Small intestine (tissue), 7 donors: Measurements from ENCODE around the gene ADCY4. TPM values are rescaled to one million over a fixed set of nuclear protein-coding genes. Genes with fewer than 3 reads are reported as not detected.

ENCODE experiments used
- DNase-seq, 2 donors: peaks; one replicate each; pipeline versions ENCODE4 v3.0.0 to v3.0.0-alpha.2; 2013
- FAIRE-seq: peaks from 2 replicates; lab custom pipeline; 2012; peaks lifted over from hg19 to GRCh38; lab: Jason Lieb, UNC
- H3K27ac ChIP-seq, 3 donors: one replicate each; pipeline ENCODE4 v1.5.1; 2013; ENCODE audit warnings: low read length in 2 of 3, mild to moderate bottlenecking in 2 of 3, control low read depth in 1 of 3, inconsistent platforms in 1 of 3, low read depth in 1 of 3, moderate library complexity in 1 of 3
- H3K27me3 ChIP-seq, 3 donors: one replicate each; pipeline ENCODE4 v1.6.1; 2013; ENCODE audit warnings: low read length in 3 of 3, inconsistent platforms in 1 of 3; ENCODE audit not compliant: control insufficient read depth in 3 of 3, insufficient read depth in 3 of 3
- H3K36me3 ChIP-seq, 3 donors: one replicate each; pipeline ENCODE4 v1.6.1; 2013; ENCODE audit warnings: low read length in 3 of 3, inconsistent platforms in 1 of 3, low read depth in 1 of 3, mild to moderate bottlenecking in 1 of 3, moderate library complexity in 1 of 3; ENCODE audit not compliant: control insufficient read depth in 3 of 3, insufficient read depth in 2 of 3
- H3K4me1 ChIP-seq, 3 donors: one replicate each; pipeline ENCODE4 v1.6.1; 2013; ENCODE audit warnings: low read length in 2 of 3, inconsistent platforms in 1 of 3, low read depth in 1 of 3, mild to moderate bottlenecking in 1 of 3, moderate library complexity in 1 of 3; ENCODE audit not compliant: control insufficient read depth in 3 of 3, insufficient read depth in 2 of 3
- H3K4me3 ChIP-seq, 3 donors: one replicate each; pipeline ENCODE4 v1.5.1; 2013; ENCODE audit warnings: low read length in 3 of 3, control low read depth in 1 of 3, inconsistent platforms in 1 of 3, low read depth in 1 of 3, mild to moderate bottlenecking in 1 of 3, moderate library complexity in 1 of 3
- H3K9me3 ChIP-seq, 2 donors: one replicate each; pipeline ENCODE4 v1.6.1; 2013; ENCODE audit warnings: low read depth in 1 of 2, low read length in 1 of 2; ENCODE audit not compliant: control insufficient read depth in 2 of 2, insufficient read depth in 1 of 2
- WGBS, 3 donors: extraction: QIAGEN DNeasy Blood & Tissue Kit; methylation state at CpG; one replicate each; pipeline ENCODE4 v1.1.7; 2013; 5-methylcytosine and 5-hydroxymethylcytosine counted together
- polyA plus RNA-seq, 4 donors: library from polyadenylated mRNA; stranded (reverse) in 3 of 4; unstranded in 1 of 4; fragments of 200-250 nt in 3 of 4; fragments of 120-200 nt in 1 of 4; gene quantifications; one replicate each; pipeline versions ENCODE4 v1.2.1 to v1.2.3, GENCODE V29; 2013
- donor health status: healthy with polysubstance abuse.
- donor health status: control.
- donor health status: control.
- donor health status: Bipolar disorder and iron deficiency.
- donor health status: healthy.

Gene ADCY4
- polyA plus RNA-seq, 4 donors, result 3.4 to 16.4 (median 6.1) TPM

DNA sequence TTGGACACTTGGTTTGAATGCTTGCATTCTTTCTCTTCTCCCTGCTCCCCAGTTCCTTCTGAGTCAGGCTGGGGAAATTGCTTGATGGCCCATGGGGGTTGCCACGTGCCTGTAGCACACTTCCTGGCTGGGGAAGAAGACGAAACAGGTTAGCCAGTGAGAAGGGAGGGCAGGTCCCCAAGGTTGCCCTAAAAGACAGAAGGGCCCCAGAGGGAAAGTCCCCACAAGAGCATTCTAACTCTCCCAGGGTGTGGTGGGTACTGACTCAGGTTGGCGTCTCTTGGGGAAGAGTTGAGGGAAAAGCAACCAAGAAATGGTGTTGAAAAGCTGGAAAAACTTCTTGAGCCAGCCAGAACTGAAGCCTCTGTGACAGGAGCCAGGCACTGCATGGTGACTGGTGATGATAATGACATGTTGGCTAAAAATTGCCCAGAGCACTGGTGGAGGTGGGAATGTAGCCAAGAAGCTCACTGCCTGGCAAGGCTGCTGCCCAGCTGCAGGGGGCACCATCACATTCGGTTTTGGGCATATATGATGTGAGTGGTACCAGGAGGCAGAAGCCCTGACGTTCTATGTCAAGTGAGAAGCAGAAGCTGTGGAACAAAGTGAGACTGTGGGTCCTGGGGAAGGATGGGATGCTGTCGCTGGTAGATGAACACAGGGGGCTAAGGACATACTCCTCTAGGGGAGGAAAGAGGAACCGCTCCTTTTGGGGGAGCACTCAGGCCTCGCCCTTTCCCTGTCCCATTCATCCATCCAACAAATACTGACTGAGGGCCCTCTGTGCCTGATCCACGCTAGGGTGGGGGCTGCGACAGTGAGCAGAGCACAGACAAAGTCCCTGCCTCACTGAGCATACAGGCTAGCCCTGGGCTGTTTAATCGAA lies 55.3 kb downstream of the ADCY4 start:
- Histone ChIP-seq H3K27ac (no peak overlapping the region), H3K4me3 (no peak overlapping the region), H3K36me3 (peaks cover 0 to 7% (median 0%) of the 10 kb centered on the region in 3 donors), H3K4me1 (no peaks in the 10 kb centered on the region), H3K27me3 (no peaks in the 10 kb centered on the region), H3K9me3 (no peaks in the 10 kb centered on the region)
- FAIRE-seq, result no peak
- no peak for DNase-seq
- WGBS, 3 donors, result 67 to 77% (median 73%) methylated on average over 11 of the region's 11 CpGs

DNA sequence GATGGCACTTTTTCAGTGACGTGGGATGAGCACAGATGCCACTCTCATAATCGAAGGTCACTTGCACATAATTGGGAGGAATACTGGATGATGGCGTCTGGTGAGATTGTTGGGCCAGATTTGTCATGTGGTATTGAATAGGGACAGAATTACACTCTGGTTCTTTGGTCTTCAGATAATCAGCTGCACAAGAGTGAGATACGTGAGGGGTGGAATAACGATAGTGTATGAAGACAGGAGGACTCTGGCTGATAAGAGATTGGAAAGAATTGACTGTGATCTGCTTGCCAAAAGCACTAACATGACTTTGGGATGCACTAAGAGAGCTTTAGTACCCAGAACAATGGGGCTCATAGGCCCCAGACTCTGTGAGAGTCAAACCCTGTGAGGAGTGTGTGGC lies 56.4 kb downstream of the ADCY4 start:
- Histone ChIP-seq H3K36me3 (peaks cover 0 to 9% (median 0%) of the 10 kb centered on the region in 3 donors), H3K4me3 (no peak overlapping the region), H3K27me3 (no peaks in the 10 kb centered on the region), H3K27ac (no peak overlapping the region), H3K9me3 (no peaks in the 10 kb centered on the region), H3K4me1 (peaks cover 0 to 2% (median 2%) of the 10 kb centered on the region in 3 donors)
- FAIRE-seq (no peak), DNase-seq (no peak)
- 91% methylated on average over 5 of the region's 5 CpGs for WGBS, 3 donors

DNA sequence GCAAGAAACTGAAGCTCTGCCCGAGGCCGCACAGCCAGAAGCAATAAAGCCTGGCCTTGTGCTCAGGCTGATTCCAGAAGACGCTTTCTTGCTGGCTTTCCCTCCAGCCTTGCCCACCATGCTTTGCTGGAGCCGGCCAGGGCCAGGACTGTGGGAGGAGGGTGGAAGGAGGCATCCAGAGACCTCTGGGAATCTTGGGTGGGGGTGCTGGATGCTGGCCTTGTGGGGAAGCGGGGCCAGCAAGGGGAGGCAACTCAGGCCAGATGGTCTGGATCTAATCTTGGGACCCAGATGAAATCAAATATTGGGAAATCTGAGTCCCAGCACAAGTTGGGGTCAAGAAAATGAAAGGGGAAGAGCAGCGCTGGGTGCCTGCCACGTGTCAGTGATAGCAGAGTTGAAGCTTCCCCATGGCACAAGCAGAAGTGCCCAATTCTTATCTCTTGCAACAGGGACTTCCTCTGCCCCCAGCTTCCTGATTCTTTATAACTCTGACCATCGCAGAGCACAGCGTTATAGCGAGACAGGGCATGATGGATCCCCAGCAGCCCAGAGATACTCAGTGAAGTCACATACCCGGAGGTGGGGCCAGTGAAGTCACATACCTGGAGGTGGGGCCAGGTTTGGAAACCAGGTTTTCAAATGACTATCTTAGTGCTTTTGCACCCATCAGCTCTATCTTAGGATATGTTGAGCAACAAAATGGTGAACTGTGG lies 57.1 kb downstream of the ADCY4 start:
- Histone ChIP-seq H3K27me3 (no peaks in the 10 kb centered on the region), H3K4me3 (no peak overlapping the region), H3K36me3 (peaks cover 0 to 9% (median 0%) of the 10 kb centered on the region in 3 donors), H3K27ac (no peak overlapping the region), H3K9me3 (no peaks in the 10 kb centered on the region), H3K4me1 (peaks cover 0 to 2% (median 2%) of the 10 kb centered on the region in 3 donors)
- DNase-seq (no peak), FAIRE-seq (no peak)
- WGBS, 3 donors, result 75 to 91% (median 90%) methylated on average over 11 of the region's 11 CpGs

DNA sequence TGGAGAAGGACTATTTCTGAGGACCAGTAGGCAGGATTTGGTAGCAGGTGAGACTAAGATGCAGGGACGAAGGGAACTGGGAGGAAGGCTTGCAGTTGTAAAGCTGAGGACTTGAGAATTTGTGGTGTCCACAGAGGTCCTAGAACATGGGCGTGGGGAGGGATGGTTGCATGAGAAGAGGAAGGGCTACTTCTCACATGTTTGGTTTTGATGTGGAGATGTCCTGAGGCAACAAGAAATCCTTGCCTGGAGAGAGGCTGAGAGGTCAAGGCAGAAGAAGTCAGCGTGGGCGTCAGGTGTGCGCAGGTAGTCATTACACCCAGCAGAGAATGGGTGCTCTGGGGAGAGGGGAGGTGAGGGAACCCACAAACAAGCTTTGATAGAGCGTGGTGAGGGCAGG lies 57.8 kb downstream of the ADCY4 start:
- Histone ChIP-seq H3K27ac (no peak overlapping the region), H3K36me3 (peaks cover 0 to 7% (median 0%) of the 10 kb centered on the region in 3 donors), H3K4me1 (peaks cover 0 to 3% (median 2%) of the 10 kb centered on the region in 3 donors), H3K9me3 (no peaks in the 10 kb centered on the region), H3K27me3 (no peaks in the 10 kb centered on the region), H3K4me3 (no peak overlapping the region)
- 92 to 95% (median 92%) methylated on average over 6 of the region's 6 CpGs for WGBS, 3 donors
- DNase-seq (no peak), FAIRE-seq (no peak)

DNA sequence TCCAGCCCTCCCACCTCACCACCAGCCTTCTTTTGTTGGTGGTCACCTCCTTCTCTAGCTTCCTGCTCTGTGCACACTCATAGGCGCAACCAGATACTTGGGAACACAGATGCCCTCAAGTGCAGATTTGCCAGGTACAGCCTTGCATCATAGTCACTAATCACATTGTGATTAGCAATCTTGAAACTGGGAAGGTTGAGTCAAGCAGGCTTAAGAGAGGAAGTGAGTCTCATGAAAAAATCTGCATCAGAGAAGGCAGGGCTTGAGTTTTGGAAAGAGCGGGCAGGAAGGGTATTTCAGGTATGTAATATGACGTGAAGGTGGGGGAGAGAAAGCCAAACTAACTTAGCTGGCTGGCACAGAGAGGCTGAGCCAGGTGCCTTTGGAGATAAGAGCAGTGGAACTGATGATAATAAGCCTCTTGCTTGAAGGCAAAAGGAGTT lies 60.7 kb downstream of the ADCY4 start:
- peak in 1 of 2 donors; percentile 29 for DNase-seq
- peaks cover 0 to 12% (median 6%) of the 10 kb centered on the region in 3 donors for H3K4me1 ChIP-seq

DNA sequence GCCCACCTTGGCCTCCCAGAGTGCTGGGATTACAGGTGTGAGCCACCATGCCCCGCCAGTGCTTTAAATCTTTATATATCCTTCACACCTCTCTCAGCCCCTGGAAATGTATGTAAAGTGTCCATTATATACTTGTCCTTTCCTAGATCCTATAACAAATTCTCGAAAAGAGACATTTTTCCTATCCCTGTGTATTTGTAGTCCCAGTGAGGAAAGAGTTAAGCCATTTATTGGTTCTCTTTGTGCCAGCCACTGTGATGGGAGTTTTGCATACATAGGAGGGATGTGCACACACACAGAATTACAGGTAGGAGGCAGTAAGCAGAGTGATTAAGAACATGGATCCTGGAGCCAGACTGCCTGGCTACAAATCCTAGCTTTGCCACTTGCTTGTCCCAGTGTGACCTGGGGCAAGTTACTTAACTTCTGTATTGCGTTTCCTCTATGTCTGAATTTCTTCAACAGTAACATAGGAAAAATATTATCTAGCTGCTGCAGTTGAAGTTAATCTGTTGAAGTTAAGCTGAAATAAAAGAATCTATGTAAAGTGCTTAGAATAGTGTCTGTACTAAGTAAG lies 61.4 kb downstream of the ADCY4 start:
- no peak for DNase-seq
- Histone ChIP-seq H3K36me3 (peaks cover 0 to 20% (median 0%) of the 10 kb centered on the region in 3 donors), H3K27me3 (no peaks in the 10 kb centered on the region), H3K4me1 (peaks cover 0 to 12% (median 6%) of the 10 kb centered on the region in 3 donors), H3K27ac (no peak overlapping the region), H3K4me3 (no peak overlapping the region), H3K9me3 (no peaks in the 10 kb centered on the region)
- no peak for FAIRE-seq
- 76 to 87% (median 77%) methylated on average over 3 of the region's 3 CpGs for WGBS, 3 donors

More for the DNA sequence above, 60.7 kb downstream of the ADCY4 start:
- no peaks in the 10 kb centered on the region for H3K9me3 ChIP-seq
- FAIRE-seq, result no peak
- no peak overlapping the region for H3K4me3 ChIP-seq
- peaks cover 0 to 14% (median 0%) of the 10 kb centered on the region in 3 donors for H3K36me3 ChIP-seq
- H3K27ac ChIP-seq, result peak overlapping the region in 1 of 3 donors; percentile 49
- H3K27me3 ChIP-seq, result no peaks in the 10 kb centered on the region
- 22 to 54% (median 26%) methylated on average over 3 of the region's 3 CpGs for WGBS, 3 donors

DNA sequence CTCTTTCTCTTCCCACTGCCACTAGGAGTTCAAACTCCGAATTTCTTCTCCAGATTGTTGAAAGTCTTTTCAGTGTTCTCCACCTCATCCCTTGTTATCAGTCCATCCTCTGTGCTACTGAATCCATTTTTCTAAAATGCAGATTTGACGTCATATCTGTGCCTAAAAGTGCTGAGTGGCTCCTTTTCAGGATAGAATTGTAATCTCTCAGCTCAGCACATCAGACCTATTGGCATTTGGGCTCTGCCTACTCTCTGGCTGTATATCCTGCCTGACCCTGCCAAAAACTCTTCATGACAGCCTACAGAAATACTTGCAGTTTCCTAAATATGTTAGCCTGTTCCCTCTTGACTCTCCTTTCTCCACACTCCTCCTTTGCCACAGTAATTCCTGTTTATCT lies 62.4 kb downstream of the ADCY4 start:
- WGBS, 3 donors, result 89 to 91% (median 90%) methylated on average over 2 of the region's 2 CpGs
- no peak for FAIRE-seq

DNA sequence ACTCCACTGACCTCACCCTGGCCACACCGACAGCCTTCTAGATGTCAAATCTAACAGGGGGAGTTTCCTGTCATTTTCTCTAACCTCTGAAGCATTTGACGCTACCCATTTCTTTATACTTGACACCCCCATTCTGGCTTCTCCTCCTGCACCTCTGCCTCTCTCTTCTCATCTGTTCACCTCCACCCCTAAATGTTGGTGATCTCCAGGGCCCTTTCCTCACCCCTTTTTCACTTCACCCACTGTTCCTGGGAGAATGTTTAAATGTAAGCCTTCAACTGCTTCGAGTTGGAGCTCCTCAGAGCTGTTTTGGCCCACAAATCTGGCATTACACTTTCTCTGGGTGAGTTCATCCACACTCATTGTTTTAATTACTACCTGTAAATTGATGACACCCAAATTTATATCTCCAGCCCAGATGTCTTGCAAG lies 63.0 kb downstream of the ADCY4 start:
- peaks cover 0 to 36% (median 2%) of the 10 kb centered on the region in 3 donors for H3K36me3 ChIP-seq
- H3K27me3 ChIP-seq, result no peaks in the 10 kb centered on the region
- peak overlapping the region; percentile 56 to 83 (median 80) for H3K4me3 ChIP-seq
- no peaks in the 10 kb centered on the region for H3K9me3 ChIP-seq
- H3K4me1 ChIP-seq, result peaks cover 0 to 12% (median 6%) of the 10 kb centered on the region in 3 donors
- DNase-seq, result no peak
- FAIRE-seq, result no peak
- 5 to 15% (median 9%) methylated on average over 3 of the region's 3 CpGs for WGBS, 3 donors
- H3K27ac ChIP-seq, result peak overlapping the region; percentile 59 to 95 (median 95)

More for the DNA sequence above, 62.4 kb downstream of the ADCY4 start:
- H3K9me3 ChIP-seq, result no peaks in the 10 kb centered on the region
- peaks cover 0 to 12% (median 6%) of the 10 kb centered on the region in 3 donors for H3K4me1 ChIP-seq
- H3K36me3 ChIP-seq, result peaks cover 0 to 30% (median 0%) of the 10 kb centered on the region in 3 donors
- H3K4me3 ChIP-seq, result no peak overlapping the region
- no peaks in the 10 kb centered on the region for H3K27me3 ChIP-seq
- DNase-seq, result no peak
- peak overlapping the region in 1 of 3 donors; percentile 95 for H3K27ac ChIP-seq
